ENCODE data around the gene SEZ6. TPM values are rescaled to one million over a fixed set of nuclear protein-coding genes. Genes with fewer than 3 reads are reported as not detected.

The SEZ6 gene
- total RNA-seq, 1 donor from 2014 or later: not detected

DNA sequence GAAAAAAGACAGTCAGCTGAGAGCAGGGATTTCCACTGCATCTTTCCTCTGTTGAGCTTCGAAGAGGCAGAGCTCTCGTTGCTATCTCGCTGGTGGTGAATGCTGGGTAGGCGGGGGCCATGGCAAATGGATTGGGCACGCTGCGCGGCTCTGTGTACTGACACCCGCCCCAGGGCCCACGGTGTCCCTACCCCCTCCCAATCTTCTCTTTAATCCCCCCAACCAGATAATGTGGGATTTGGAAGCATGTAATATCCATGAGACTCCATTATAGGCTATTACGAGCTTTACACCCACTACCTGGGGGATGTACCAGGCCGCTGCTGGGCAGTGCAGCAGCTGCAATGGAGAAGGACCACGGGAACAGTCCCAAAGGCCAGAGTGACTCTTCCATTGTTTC is 45.4 kb upstream of the SEZ6 start:
- H3K4me3 ChIP-seq (ENCODE audit: insufficient read depth, low read depth, low read length): no peak overlapping the region
- no peaks in the 10 kb centered on the region for H3K36me3 ChIP-seq (ENCODE audit: insufficient read depth, low read length)
- H3K4me1 Mint-ChIP-seq (ENCODE audit: low read depth, unreplicated experiment): peaks cover 14% of the 10 kb centered on the region
- TF ChIP-seq, protein P1, sequence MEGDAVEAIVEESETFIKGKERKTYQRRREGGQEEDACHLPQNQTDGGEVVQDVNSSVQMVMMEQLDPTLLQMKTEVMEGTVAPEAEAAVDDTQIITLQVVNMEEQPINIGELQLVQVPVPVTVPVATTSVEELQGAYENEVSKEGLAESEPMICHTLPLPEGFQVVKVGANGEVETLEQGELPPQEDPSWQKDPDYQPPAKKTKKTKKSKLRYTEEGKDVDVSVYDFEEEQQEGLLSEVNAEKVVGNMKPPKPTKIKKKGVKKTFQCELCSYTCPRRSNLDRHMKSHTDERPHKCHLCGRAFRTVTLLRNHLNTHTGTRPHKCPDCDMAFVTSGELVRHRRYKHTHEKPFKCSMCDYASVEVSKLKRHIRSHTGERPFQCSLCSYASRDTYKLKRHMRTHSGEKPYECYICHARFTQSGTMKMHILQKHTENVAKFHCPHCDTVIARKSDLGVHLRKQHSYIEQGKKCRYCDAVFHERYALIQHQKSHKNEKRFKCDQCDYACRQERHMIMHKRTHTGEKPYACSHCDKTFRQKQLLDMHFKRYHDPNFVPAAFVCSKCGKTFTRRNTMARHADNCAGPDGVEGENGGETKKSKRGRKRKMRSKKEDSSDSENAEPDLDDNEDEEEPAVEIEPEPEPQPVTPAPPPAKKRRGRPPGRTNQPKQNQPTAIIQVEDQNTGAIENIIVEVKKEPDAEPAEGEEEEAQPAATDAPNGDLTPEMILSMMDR (IDR thresholded peaks at IDR 0.05; ENCODE audit: insufficient read depth, low read depth, low read length): no peak
- no peak for TF ChIP-seq EZH2 (IDR thresholded peaks at IDR 0.05; ENCODE audit: insufficient read depth, low read length)
- no peaks in the 10 kb centered on the region for H3K9me3 Mint-ChIP-seq (ENCODE audit: unreplicated experiment)
- H3K36me3 Mint-ChIP-seq (ENCODE audit: low read depth, unreplicated experiment): no peaks in the 10 kb centered on the region
- no peak overlapping the region for H3K9ac ChIP-seq (ENCODE audit: low read length)
- peaks cover 12% of the 10 kb centered on the region for H3K4me1 ChIP-seq (ENCODE audit: insufficient read depth, low read length)
- no peak overlapping the region for H3K27ac ChIP-seq (ENCODE audit: low read depth, low read length)
- no peaks in the 10 kb centered on the region for H3K79me2 ChIP-seq (ENCODE audit: insufficient read depth, low read length)
- H3K9me3 ChIP-seq (ENCODE audit: insufficient read depth, low read depth, low read length): no peaks in the 10 kb centered on the region
- FAIRE-seq (no peak), DNase-seq (ENCODE audit: low read depth) (no peak)
- peaks cover 30% of the 10 kb centered on the region for H3K27me3 Mint-ChIP-seq (ENCODE audit: low read depth, unreplicated experiment)
- H3K4me3 Mint-ChIP-seq (ENCODE audit: unreplicated experiment): no peak overlapping the region
- H4K20me1 ChIP-seq (ENCODE audit: insufficient read depth, low read length): no peaks in the 10 kb centered on the region
- no peak overlapping the region for H3K4me2 ChIP-seq (ENCODE audit: low read length)
- no peak overlapping the region for H2AFZ ChIP-seq (ENCODE audit: low read depth, low read length)
- no peak overlapping the region for H3K27ac Mint-ChIP-seq (ENCODE audit: unreplicated experiment)
- H3K27me3 ChIP-seq (ENCODE audit: insufficient read depth, low read length): peaks cover 11% of the 10 kb centered on the region

DNA sequence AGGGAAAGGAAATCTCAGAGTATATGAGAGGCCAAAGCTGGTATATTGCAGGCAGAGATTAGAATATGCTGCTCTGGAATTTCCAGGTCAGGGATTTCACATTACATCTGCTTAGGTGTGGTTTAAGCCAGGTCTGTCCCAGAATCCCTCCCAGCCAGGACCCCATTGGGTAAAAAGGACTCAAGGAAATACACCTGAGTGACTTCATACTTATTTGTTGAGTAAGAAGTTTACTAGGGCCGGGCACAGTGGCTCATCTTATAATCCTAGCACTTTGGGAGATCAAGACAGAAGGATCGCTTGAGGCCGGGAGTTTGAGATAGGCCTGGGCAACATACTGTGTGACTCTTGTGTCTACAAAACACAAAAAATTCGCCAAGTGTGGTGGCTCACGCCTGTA is 44.3 kb upstream of the SEZ6 start:
- Histone ChIP-seq H2AFZ (ENCODE audit: low read depth, low read length) (no peak overlapping the region), H3K4me2 (ENCODE audit: low read length) (no peak overlapping the region), H3K27ac (ENCODE audit: low read depth, low read length) (no peak overlapping the region), H4K20me1 (ENCODE audit: insufficient read depth, low read length) (no peaks in the 10 kb centered on the region), H3K27me3 (ENCODE audit: insufficient read depth, low read length) (peaks cover 6% of the 10 kb centered on the region), H3K36me3 (ENCODE audit: insufficient read depth, low read length) (no peaks in the 10 kb centered on the region), H3K79me2 (ENCODE audit: insufficient read depth, low read length) (no peaks in the 10 kb centered on the region), H3K9me3 (ENCODE audit: insufficient read depth, low read depth, low read length) (no peaks in the 10 kb centered on the region), H3K9ac (ENCODE audit: low read length) (no peak overlapping the region), H3K4me1 (ENCODE audit: insufficient read depth, low read length) (peaks cover 12% of the 10 kb centered on the region), H3K4me3 (ENCODE audit: insufficient read depth, low read depth, low read length) (no peak overlapping the region)
- H3K4me3 Mint-ChIP-seq (ENCODE audit: unreplicated experiment): no peak overlapping the region
- no peaks in the 10 kb centered on the region for H3K36me3 Mint-ChIP-seq (ENCODE audit: low read depth, unreplicated experiment)
- TF ChIP-seq, protein P1 (IDR thresholded peaks at IDR 0.05; ENCODE audit: insufficient read depth, low read depth, low read length): no peak
- H3K27ac Mint-ChIP-seq (ENCODE audit: unreplicated experiment): no peak overlapping the region
- DNase-seq (ENCODE audit: low read depth) (no peak), FAIRE-seq (no peak)
- H3K9me3 Mint-ChIP-seq (ENCODE audit: unreplicated experiment): no peaks in the 10 kb centered on the region
- H3K27me3 Mint-ChIP-seq (ENCODE audit: low read depth, unreplicated experiment): peaks cover 28% of the 10 kb centered on the region
- H3K4me1 Mint-ChIP-seq (ENCODE audit: low read depth, unreplicated experiment): peaks cover 14% of the 10 kb centered on the region

DNA sequence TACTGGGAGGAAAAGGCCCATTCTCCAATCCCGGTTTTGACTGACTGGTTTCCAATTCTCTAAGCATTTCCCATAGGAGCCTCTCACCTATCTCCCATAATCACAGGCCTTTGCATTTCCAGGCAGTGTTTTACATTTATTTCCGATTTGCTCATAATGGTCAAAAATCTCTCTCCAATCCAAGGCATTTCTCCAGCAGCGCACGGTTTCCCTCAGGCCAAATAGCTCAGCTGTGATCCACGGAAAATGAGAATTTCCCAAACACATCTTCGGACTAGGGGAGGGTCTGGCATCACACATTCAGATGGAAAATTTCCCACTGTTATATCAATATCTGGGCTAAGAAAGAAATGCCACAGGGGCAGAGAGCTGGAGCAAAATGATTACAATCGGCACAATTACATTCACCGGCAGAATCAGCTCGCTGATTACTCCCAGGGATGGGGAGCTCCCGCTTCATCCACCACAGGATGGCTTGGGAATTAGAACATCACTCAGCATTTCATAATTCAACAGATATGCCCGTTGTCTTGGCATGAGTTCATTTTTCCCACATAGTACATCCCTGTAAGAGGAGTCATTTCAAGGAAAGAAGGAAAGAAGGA is 43.8 kb upstream of the SEZ6 start:
- Histone ChIP-seq H3K27ac (ENCODE audit: low read depth, low read length) (no peak overlapping the region), H3K79me2 (ENCODE audit: insufficient read depth, low read length) (no peaks in the 10 kb centered on the region), H4K20me1 (ENCODE audit: insufficient read depth, low read length) (no peaks in the 10 kb centered on the region), H3K9me3 (ENCODE audit: insufficient read depth, low read depth, low read length) (no peaks in the 10 kb centered on the region), H3K4me2 (ENCODE audit: low read length) (no peak overlapping the region), H3K9ac (ENCODE audit: low read length) (no peak overlapping the region), H2AFZ (ENCODE audit: low read depth, low read length) (no peak overlapping the region), H3K4me1 (ENCODE audit: insufficient read depth, low read length) (peaks cover 12% of the 10 kb centered on the region), H3K4me3 (ENCODE audit: insufficient read depth, low read depth, low read length) (no peak overlapping the region), H3K36me3 (ENCODE audit: insufficient read depth, low read length) (no peaks in the 10 kb centered on the region), H3K27me3 (ENCODE audit: insufficient read depth, low read length) (peaks cover 6% of the 10 kb centered on the region)
- H3K4me3 Mint-ChIP-seq (ENCODE audit: unreplicated experiment): no peak overlapping the region
- DNase-seq (ENCODE audit: low read depth): no peak
- H3K27me3 Mint-ChIP-seq (ENCODE audit: low read depth, unreplicated experiment): peaks cover 24% of the 10 kb centered on the region
- no peaks in the 10 kb centered on the region for H3K9me3 Mint-ChIP-seq (ENCODE audit: unreplicated experiment)
- FAIRE-seq: no peak
- H3K36me3 Mint-ChIP-seq (ENCODE audit: low read depth, unreplicated experiment): no peaks in the 10 kb centered on the region
- peaks cover 14% of the 10 kb centered on the region for H3K4me1 Mint-ChIP-seq (ENCODE audit: low read depth, unreplicated experiment)
- TF ChIP-seq EZH2 (IDR thresholded peaks at IDR 0.05; ENCODE audit: insufficient read depth, low read length): no peak
- TF ChIP-seq, protein P1 (IDR thresholded peaks at IDR 0.05; ENCODE audit: insufficient read depth, low read depth, low read length): no peak
- no peak overlapping the region for H3K27ac Mint-ChIP-seq (ENCODE audit: unreplicated experiment)
